Panc1 (cell line): Measurements from ENCODE around the gene FAM200B. TPM values are rescaled to one million over a fixed set of nuclear protein-coding genes. Genes with fewer than 3 reads are reported as not detected.

Experiments
- ATAC-seq: fragments of 200-7000 bp; cut with Tn5 transposase; 2 replicates; pipeline ENCODE4 v1.9.1; 2020; ENCODE audit warnings: mild to moderate bottlenecking, moderate library complexity
- BruUV-seq: library from RNA; stranded (reverse); fragments of 400-500 nt; replicated peaks from 2 replicates; lab custom pipeline; 2021; lab: Mats Ljungman, UMichigan
- CTCF ChIA-PET: fragments of 300-600 bp; sonication (Branson Sonifier 250); formaldehyde crosslinking; loops from one replicate; lab custom pipeline; 2022; ENCODE audit warnings: antibody characterized with exemption; lab: Charles Lee
- POLR2A ChIA-PET: fragments of 300-600 bp; sonication (Branson Sonifier 250); formaldehyde crosslinking; loops from one replicate; lab custom pipeline; 2022; ENCODE audit warnings: antibody characterized with exemption; lab: Charles Lee
- DNase-seq: peaks from one replicate; pipeline ENCODE4 v3.0.0-alpha.2; 2010; ENCODE audit warnings: low read depth, low spot score
- H3K27ac ChIP-seq: 2 replicates; pipeline ENCODE4 v1.5.1; 2011; ENCODE audit warnings: mild to moderate bottlenecking, low read length, inconsistent platforms
- H3K27me3 ChIP-seq: fragments of 200-500 bp; sonication (Bioruptor generic); 2 replicates; pipeline ENCODE4 v1.6.0; 2014; ENCODE audit warnings: low read length, inconsistent platforms; ENCODE audit not compliant: control insufficient read depth, insufficient read depth
- H3K36me3 ChIP-seq: fragments of 200-500 bp; sonication (Bioruptor generic); 2 replicates; pipeline ENCODE4 v1.5.1; 2014; ENCODE audit warnings: inconsistent platforms, mild to moderate bottlenecking, low read length, moderate library complexity; ENCODE audit not compliant: control insufficient read depth, insufficient read depth
- H3K4me1 ChIP-seq: 2 replicates; pipeline ENCODE4 v1.5.1; 2011; ENCODE audit warnings: inconsistent platforms, mild to moderate bottlenecking, low read length, moderate library complexity; ENCODE audit not compliant: control insufficient read depth, insufficient read depth
- H3K4me3 ChIP-seq, 2 experiments: 2 replicates each; pipeline ENCODE4 v1.5.1; 2011 to 2012; ENCODE audit warnings: low read depth in 2 of 2, low read length in 2 of 2, mild to moderate bottlenecking in 2 of 2, inconsistent platforms in 1 of 2, moderate library complexity in 1 of 2
- H3K9me3 ChIP-seq: fragments of 200-500 bp; sonication (Bioruptor generic); 2 replicates; pipeline ENCODE4 v1.5.1; 2014; ENCODE audit warnings: low read depth, mild to moderate bottlenecking, inconsistent platforms, low read length, moderate library complexity; ENCODE audit not compliant: control insufficient read depth, insufficient read depth
- POLR2AphosphoS5 ChIP-seq: IDR thresholded peaks from 2 replicates; pipeline ENCODE4 v1.6.1; 2012; ENCODE audit warnings: mild to moderate bottlenecking, low read depth, low read length, moderate library complexity
- SIN3A ChIP-seq: IDR thresholded peaks from 2 replicates; pipeline ENCODE4 v1.6.1; 2012; ENCODE audit warnings: low read depth, mild to moderate bottlenecking, low read length, moderate library complexity, borderline replicate concordance; ENCODE audit not compliant: insufficient read depth
- TCF7L2 ChIP-seq: IDR thresholded peaks from 2 replicates; pipeline ENCODE4 v1.6.1; 2011; ENCODE audit warnings: mild to moderate bottlenecking, low read depth, low read length, inconsistent platforms
- in situ Hi-C: cut with HindIII; loops from 2 replicates; pipeline ENCODE4 v1.10.0; 2016; ENCODE audit warnings: low sequenced_read_pairs, low pct_unique_long_range_greater_than_20kb
- intact Hi-C: fragments of 100-400 bp; cut with micrococcal nuclease; formaldehyde crosslinking; loops from one replicate; pipeline ENCODE4 v1.10.0; 2022; ENCODE audit not compliant: unreplicated experiment
- total RNA-seq: library from RNA; stranded (reverse); gene quantifications from one replicate; pipeline ENCODE4 v1.2.1, GENCODE V29; 2021; ENCODE audit not compliant: unreplicated experiment
- TF ChIP-seq, protein P1 (sequence below): fragments of 450-650 bp; IDR thresholded peaks from 2 replicates; pipeline ENCODE4 v1.5.1; 2017; ENCODE audit warnings: mild to moderate bottlenecking
- TF ChIP-seq, protein P2 (sequence below), 2 experiments: IDR thresholded peaks; 2 replicates each; pipeline ENCODE4 v1.6.1; 2011 to 2012; ENCODE audit warnings: low read depth in 2 of 2, control low read depth in 1 of 2, low read length in 1 of 2, mild to moderate bottlenecking in 1 of 2, moderate library complexity in 1 of 2; ENCODE audit not compliant: insufficient read depth in 1 of 2

The FAM200B gene
- total RNA-seq, 1 experiment from 2014 or later: 15.2 TPM

DNA sequence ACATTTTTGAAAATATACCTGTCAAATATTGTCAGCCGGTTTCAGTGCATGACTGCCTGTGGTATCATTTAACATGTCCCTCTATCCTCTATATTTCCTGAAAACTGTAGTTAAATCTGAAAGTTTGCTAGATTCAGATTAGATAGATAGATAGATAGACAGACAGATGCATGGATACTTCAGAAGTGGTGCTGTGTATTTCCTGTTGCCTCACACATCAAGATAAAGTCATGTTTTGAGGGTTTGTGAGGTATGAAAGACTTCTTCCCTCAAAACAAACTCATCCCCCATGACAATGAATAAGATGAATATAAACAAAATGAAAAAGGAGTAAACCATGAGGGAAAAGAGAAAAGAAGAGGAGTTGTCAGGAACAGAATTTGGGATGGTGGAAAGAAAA is 15.2 kb downstream of the FAM200B start:
- intact Hi-C loops (no loop called here), in situ Hi-C loops (no loop called here)
- TF ChIP-seq, protein P1, sequence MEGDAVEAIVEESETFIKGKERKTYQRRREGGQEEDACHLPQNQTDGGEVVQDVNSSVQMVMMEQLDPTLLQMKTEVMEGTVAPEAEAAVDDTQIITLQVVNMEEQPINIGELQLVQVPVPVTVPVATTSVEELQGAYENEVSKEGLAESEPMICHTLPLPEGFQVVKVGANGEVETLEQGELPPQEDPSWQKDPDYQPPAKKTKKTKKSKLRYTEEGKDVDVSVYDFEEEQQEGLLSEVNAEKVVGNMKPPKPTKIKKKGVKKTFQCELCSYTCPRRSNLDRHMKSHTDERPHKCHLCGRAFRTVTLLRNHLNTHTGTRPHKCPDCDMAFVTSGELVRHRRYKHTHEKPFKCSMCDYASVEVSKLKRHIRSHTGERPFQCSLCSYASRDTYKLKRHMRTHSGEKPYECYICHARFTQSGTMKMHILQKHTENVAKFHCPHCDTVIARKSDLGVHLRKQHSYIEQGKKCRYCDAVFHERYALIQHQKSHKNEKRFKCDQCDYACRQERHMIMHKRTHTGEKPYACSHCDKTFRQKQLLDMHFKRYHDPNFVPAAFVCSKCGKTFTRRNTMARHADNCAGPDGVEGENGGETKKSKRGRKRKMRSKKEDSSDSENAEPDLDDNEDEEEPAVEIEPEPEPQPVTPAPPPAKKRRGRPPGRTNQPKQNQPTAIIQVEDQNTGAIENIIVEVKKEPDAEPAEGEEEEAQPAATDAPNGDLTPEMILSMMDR: no peak
- no peak for TF ChIP-seq TCF7L2
- TF ChIP-seq, protein P2, sequence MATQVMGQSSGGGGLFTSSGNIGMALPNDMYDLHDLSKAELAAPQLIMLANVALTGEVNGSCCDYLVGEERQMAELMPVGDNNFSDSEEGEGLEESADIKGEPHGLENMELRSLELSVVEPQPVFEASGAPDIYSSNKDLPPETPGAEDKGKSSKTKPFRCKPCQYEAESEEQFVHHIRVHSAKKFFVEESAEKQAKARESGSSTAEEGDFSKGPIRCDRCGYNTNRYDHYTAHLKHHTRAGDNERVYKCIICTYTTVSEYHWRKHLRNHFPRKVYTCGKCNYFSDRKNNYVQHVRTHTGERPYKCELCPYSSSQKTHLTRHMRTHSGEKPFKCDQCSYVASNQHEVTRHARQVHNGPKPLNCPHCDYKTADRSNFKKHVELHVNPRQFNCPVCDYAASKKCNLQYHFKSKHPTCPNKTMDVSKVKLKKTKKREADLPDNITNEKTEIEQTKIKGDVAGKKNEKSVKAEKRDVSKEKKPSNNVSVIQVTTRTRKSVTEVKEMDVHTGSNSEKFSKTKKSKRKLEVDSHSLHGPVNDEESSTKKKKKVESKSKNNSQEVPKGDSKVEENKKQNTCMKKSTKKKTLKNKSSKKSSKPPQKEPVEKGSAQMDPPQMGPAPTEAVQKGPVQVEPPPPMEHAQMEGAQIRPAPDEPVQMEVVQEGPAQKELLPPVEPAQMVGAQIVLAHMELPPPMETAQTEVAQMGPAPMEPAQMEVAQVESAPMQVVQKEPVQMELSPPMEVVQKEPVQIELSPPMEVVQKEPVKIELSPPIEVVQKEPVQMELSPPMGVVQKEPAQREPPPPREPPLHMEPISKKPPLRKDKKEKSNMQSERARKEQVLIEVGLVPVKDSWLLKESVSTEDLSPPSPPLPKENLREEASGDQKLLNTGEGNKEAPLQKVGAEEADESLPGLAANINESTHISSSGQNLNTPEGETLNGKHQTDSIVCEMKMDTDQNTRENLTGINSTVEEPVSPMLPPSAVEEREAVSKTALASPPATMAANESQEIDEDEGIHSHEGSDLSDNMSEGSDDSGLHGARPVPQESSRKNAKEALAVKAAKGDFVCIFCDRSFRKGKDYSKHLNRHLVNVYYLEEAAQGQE (IDR thresholded peaks at IDR 0.05; ENCODE audit: insufficient read depth in 1 of 2, low read depth in 2 of 2, low read length in 1 of 2): no peak
- TF ChIP-seq SIN3A: no peak
- TF ChIP-seq POLR2AphosphoS5: no peak
- ATAC-seq: no peak
- no TSS peak for BruUV-seq
- Histone ChIP-seq H3K27me3 (no peaks in the 10 kb centered on the region), H3K4me3 (no peak overlapping the region), H3K27ac (no peak overlapping the region), H3K4me1 (no peaks in the 10 kb centered on the region), H3K36me3 (no peaks in the 10 kb centered on the region), H3K9me3 (no peaks in the 10 kb centered on the region)
- DNase-seq: no peak
- POLR2A ChIA-PET: no interaction called here
- CTCF ChIA-PET: no interaction called here

DNA sequence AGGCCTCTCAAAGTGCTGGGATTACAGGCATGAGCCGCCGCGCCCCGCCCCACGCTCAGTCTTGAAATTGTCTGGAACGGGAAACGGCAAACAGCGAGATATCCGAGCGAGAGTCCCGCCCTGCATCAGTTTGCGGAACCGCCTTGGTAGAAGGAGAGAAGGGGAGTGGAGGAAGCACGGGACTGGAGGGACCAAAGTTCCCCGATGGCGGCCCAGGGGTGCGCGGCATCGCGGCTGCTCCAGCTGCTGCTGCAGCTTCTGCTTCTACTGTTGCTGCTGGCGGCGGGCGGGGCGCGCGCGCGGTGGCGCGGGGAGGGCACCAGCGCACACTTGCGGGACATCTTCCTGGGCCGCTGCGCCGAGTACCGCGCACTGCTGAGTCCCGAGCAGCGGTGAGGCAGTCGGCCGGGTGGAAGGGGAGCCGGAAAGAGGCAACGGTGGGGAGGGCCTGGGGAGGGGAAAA is 21.3 kb downstream of the FAM200B start, which contains the start of gene BST1:
Gene BST1 (plus strand): TSS at position 125 of the 463 bp plus-strand sequence. CDS start 80 bp downstream, at position 205.
- ChIA-PET POLR2A (interaction anchor here (0.7 kb wide), 1 partner anchor 13 kb away, joined by 14 read pairs; no protein-coding TSS in a partner anchor), CTCF (interaction anchor here (0.7 kb wide), 1 partner anchor 102 kb away, joined by 8 read pairs; no protein-coding TSS in a partner anchor)
- ATAC-seq: peak; percentile 86
- TF ChIP-seq TCF7L2: no peak
- TF ChIP-seq, protein P2 (IDR thresholded peaks at IDR 0.05; ENCODE audit: insufficient read depth in 1 of 2, low read depth in 2 of 2, low read length in 1 of 2): no peak
- TF ChIP-seq POLR2AphosphoS5: no peak
- TF ChIP-seq, protein P1: no peak
- no peak for TF ChIP-seq SIN3A
- Histone ChIP-seq H3K4me1 (peaks cover 3% of the 10 kb centered on the region; the same call in 1 of the 2 replicates), H3K9me3 (no peaks in the 10 kb centered on the region), H3K27ac (no peak within 1 kb of the TSS), H3K36me3 (no peaks in the 10 kb centered on the region), H3K27me3 (no peaks in the 10 kb centered on the region), H3K4me3 (peak within 1 kb of the TSS; percentile 48 to 63)
- BruUV-seq: no TSS peak
- no peak for DNase-seq
- intact Hi-C loops (no loop called here), in situ Hi-C loops (no loop called here)
